Activated CD4-positive, alpha-beta memory T cell treated with anti-CD3 and anti-CD28 coated beads, Interleukin-2, amount 10 ng/mL, durations not matched to agents 7 days and 5 days (primary cell): ENCODE results near the gene RTN3. TPM values are rescaled to one million over a fixed set of nuclear protein-coding genes. Genes with fewer than 3 reads are reported as not detected.
A peak's percentile ranks its signal among the peaks of the same experiment; 100 is the strongest.
"Not testable (repeated sequence)": the region's sequence is repeated elsewhere in the genome, so short reads cannot be mapped to it uniquely, and the experiment has no call there.

Experiments used
- CTCF ChIA-PET: fragments of 350-600 bp; sonication (Branson Sonifier 250); formaldehyde crosslinking; loops from one replicate; lab custom pipeline; 2021; ENCODE audit warnings: antibody characterized with exemption, inconsistent platforms; lab: Charles Lee
- POLR2A ChIA-PET: fragments of 350-600 bp; sonication (Branson Sonifier 250); formaldehyde crosslinking; loops from one replicate; lab custom pipeline; 2021; ENCODE audit warnings: antibody characterized with exemption; lab: Charles Lee
- DNase-seq: peaks from one replicate; pipeline ENCODE4 v3.0.0-alpha.2; 2020
- H3K27ac Mint-ChIP-seq: one replicate; pipeline ENCODE4 v1.8.0; 2021; ENCODE audit warnings: mild to moderate bottlenecking, mixed read lengths
- H3K27me3 Mint-ChIP-seq: one replicate; pipeline ENCODE4 v1.8.0; 2021; ENCODE audit warnings: mixed read lengths
- H3K36me3 Mint-ChIP-seq: one replicate; pipeline ENCODE4 v1.8.0; 2021; ENCODE audit warnings: low read depth, mixed read lengths
- H3K4me1 Mint-ChIP-seq: one replicate; pipeline ENCODE4 v1.8.0; 2021; ENCODE audit warnings: mixed read lengths
- H3K4me3 Mint-ChIP-seq: one replicate; pipeline ENCODE4 v1.8.0; 2021; ENCODE audit warnings: mild to moderate bottlenecking, mixed read lengths
- H3K9me3 Mint-ChIP-seq: one replicate; pipeline ENCODE4 v1.8.0; 2021; ENCODE audit warnings: mixed read lengths
- total RNA-seq, 2 experiments: library from RNA; stranded (reverse); gene quantifications; one replicate each; pipeline ENCODE4 v1.2.3, GENCODE V29; 2021

The RTN3 gene
- total RNA-seq, 2 experiments from 2014 or later, result 68.2 to 75.6 TPM

- Mint-ChIP-seq H3K27ac (peak overlapping the region; percentile 2), H3K4me3 (peak overlapping the region; percentile 90), H3K36me3 (no peaks in the 10 kb centered on the region), H3K4me1 (peaks cover 13% of the 10 kb centered on the region), H3K9me3 (no peaks in the 10 kb centered on the region), H3K27me3 (peaks cover 26% of the 10 kb centered on the region)
- ChIA-PET CTCF (interaction anchor here (0.6 to 3.0 kb wide), 21 partner anchors 9 to 533 kb away, joined by 3 to 17 read pairs (median 3); partner anchors contain the start of genes ATL3 and RTN3), POLR2A (interaction anchor here (1.5 kb wide), 1 partner anchor 218 kb away, joined by 3 read pairs; the partner anchor contains the start of gene OTUB1)
- DNase-seq, result peak; percentile 54
Observed at GRCh38 chr11:63767565-63768236, 86.4 kb downstream of the RTN3 start.

DNA sequence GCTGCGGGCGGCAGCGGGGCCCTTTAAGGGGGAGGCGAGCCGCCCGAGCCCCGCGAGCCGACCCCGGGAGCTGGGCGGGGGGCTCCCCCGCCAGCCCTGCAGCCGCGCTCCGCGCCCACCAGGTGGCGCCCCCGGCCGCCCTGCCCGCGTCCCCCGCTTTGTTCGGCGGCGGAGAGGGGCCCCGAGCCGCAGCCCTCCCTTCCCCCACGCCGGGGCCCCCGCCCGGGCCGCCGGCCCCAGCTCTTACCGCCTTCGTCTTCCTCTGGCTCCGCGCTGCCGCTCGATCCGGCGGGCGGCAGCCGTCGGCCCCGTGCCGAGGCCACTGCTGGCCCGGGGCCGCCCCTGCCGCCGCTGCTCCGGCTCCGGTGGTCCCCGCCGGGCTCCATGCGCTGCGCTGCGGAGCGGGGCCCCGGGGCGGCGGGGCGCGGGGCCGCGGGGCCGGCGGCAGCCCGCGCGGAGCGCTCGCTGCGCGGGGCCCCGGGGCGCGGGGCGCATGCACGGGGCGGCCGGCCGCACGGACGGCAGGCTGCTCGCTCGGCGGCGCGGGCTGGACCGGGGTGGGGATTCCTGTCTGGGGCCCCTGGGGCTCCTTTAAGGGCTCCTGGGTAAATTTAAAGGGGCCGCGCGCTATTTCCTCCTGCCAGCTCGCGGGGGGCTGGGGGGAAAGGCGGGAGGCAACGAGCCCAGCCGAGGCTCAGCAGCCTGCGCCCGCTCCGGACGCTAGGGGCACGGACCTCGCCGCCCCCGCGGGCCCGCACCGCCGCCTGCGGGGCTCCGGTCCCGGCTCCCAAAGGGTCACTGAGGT lies 87.1 kb downstream of the RTN3 start, which contains the start of gene ZFTA:
Gene ZFTA (minus strand): TSS at position 539 of the 805 bp plus-strand sequence. CDS start 153 bp downstream, at position 386.
- H3K27me3 Mint-ChIP-seq, result peaks cover 31% of the 10 kb centered on the region
- peak; percentile 57 for DNase-seq
- H3K9me3 Mint-ChIP-seq, result no peaks in the 10 kb centered on the region
- H3K36me3 Mint-ChIP-seq, result no peaks in the 10 kb centered on the region
- H3K4me3 Mint-ChIP-seq, result peak within 1 kb of the TSS; percentile 90
- POLR2A ChIA-PET, result interaction anchor here (1.5 kb wide), 1 partner anchor 217 kb away, joined by 3 read pairs; the partner anchor contains the start of gene OTUB1
- H3K27ac Mint-ChIP-seq, result peak within 1 kb of the TSS; percentile 2
- H3K4me1 Mint-ChIP-seq, result peaks cover 13% of the 10 kb centered on the region
- CTCF ChIA-PET, result interaction anchor here (0.7 to 3.0 kb wide), 19 partner anchors 10 to 380 kb away, joined by 3 to 17 read pairs (median 3); partner anchors contain the start of gene RTN3

DNA sequence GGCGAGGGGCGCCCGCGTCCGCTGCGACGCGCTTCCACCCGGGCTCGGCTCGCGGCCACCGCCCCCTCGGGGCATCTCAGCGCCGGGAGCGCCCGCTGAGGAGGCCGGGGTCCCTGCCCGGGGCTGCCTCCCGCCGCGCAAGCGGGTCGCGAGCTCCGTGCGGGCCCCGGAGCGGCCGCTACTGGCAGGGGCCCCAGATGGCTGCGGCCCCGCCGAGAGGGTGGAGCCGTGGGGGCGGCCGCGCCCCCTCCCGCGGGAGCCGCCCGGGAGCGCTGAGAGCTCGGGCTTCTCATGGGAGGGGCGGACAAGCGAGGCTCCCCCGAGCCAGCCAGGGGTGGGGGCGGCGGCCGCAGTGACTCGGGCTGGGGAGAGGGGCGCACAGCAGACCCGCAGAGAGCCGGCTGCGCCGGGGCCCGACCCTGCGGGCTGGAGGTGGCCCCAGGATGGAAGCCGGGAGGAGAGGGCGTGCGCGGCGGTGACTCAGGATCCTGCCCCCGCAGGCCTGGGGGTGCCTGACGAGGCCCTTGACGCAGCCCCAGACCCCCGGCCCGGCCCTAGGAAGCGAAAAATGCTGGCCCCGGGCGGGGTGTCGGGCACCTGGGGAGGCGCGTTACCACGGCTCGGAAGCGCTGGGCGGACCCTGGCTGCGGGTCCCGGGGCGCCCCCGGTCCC lies 87.9 kb downstream of the RTN3 start:
- Mint-ChIP-seq H3K36me3 (no peaks in the 10 kb centered on the region), H3K27me3 (peaks cover 33% of the 10 kb centered on the region), H3K27ac (no peak overlapping the region), H3K4me3 (no peak overlapping the region), H3K9me3 (no peaks in the 10 kb centered on the region), H3K4me1 (peaks cover 13% of the 10 kb centered on the region)
- POLR2A ChIA-PET, result no interaction called here
- CTCF ChIA-PET, result interaction anchor here (1.4 to 3.0 kb wide), 5 partner anchors 10 to 177 kb away, joined by 3 to 17 read pairs (median 3); no protein-coding TSS in a partner anchor
- no peak for DNase-seq

- Mint-ChIP-seq H3K9me3 (no peaks in the 10 kb centered on the region), H3K4me3 (peak overlapping the region; percentile 54), H3K27ac (no peak overlapping the region), H3K4me1 (peaks cover 13% of the 10 kb centered on the region), H3K36me3 (no peaks in the 10 kb centered on the region), H3K27me3 (peaks cover 34% of the 10 kb centered on the region)
- POLR2A ChIA-PET, result no interaction called here
- CTCF ChIA-PET, result interaction anchor here (1.4 to 3.0 kb wide), 4 partner anchors 9 to 176 kb away, joined by 3 to 17 read pairs (median 6); no protein-coding TSS in a partner anchor
- DNase-seq, result no peak
Observed at GRCh38 chr11:63769714-63770455, 88.6 kb downstream of the RTN3 start.

DNA sequence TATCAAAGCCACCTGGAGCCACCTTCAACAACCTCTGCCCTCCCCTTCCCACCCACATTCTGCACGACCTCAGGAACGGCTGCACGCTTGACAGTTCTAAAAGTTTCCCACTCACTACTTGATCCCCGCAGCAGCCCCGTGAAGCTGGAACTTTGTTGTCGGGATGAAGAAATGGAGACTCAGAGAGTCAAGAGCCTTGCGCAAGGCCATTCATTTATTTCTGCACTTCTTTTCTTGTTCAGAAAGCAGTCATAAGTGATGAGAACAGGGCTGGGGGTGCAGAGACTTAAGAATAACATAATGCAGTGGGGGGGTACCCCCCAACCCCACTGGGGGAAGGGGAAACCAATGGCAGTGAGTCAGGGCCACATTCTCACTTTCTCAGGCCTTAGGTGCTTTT lies 89.5 kb downstream of the RTN3 start:
- ChIA-PET CTCF (no interaction called here), POLR2A (no interaction called here)
- Mint-ChIP-seq H3K27me3 (peaks cover 39% of the 10 kb centered on the region), H3K9me3 (no peaks in the 10 kb centered on the region), H3K36me3 (no peaks in the 10 kb centered on the region), H3K27ac (no peak overlapping the region), H3K4me3 (no peak overlapping the region), H3K4me1 (peaks cover 13% of the 10 kb centered on the region)
- DNase-seq, result no peak

GRCh38 chr11:63771741-63772318 lies 90.5 kb downstream of the RTN3 start:
- Mint-ChIP-seq H3K27me3 (peaks cover 39% of the 10 kb centered on the region), H3K4me1 (peaks cover 13% of the 10 kb centered on the region)
- POLR2A ChIA-PET, DNase-seq, H3K27ac Mint-ChIP-seq, H3K4me3 Mint-ChIP-seq, H3K9me3 Mint-ChIP-seq, CTCF ChIA-PET, H3K36me3 Mint-ChIP-seq: not testable (repeated sequence)

DNA sequence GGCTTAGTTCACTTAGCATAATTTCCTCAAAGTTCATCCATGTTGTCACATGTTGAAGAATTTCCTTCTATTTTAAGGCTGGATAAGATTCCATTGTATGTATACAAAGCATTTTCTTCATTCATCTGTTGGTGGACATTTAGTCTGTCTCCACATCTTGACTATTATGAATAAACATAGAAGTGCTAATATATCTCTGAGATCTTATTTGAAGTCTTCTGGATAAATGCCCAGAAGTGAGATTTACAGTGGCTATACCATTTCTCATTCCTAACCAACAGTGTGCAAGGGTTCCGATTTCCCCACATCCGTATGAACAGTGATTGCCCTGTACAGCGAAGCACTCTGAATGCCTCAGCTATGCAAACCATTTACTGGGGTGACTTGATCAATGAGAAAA lies 93.9 kb downstream of the RTN3 start:
- peaks cover 43% of the 10 kb centered on the region for H3K27me3 Mint-ChIP-seq
- H3K9me3 Mint-ChIP-seq, result no peaks in the 10 kb centered on the region
- no peak overlapping the region for H3K27ac Mint-ChIP-seq
- DNase-seq, result no peak
- ChIA-PET CTCF (no interaction called here), POLR2A (no interaction called here)
- H3K4me3 Mint-ChIP-seq, result no peak overlapping the region
- no peaks in the 10 kb centered on the region for H3K36me3 Mint-ChIP-seq
- H3K4me1 Mint-ChIP-seq, result peaks cover under 1% of the 10 kb centered on the region

- Mint-ChIP-seq H3K4me3 (no peak overlapping the region), H3K9me3 (no peaks in the 10 kb centered on the region), H3K27ac (no peak overlapping the region), H3K27me3 (peaks cover 21% of the 10 kb centered on the region), H3K4me1 (no peaks in the 10 kb centered on the region), H3K36me3 (no peaks in the 10 kb centered on the region)
- CTCF ChIA-PET, result interaction anchor here (1.5 kb wide), 1 partner anchor 11 kb away, joined by 9 read pairs; the partner anchor contains the start of gene ZFTA
- DNase-seq, result no peak
- POLR2A ChIA-PET, result no interaction called here
Observed at GRCh38 chr11:63779039-63779438, 97.7 kb downstream of the RTN3 start.

DNA sequence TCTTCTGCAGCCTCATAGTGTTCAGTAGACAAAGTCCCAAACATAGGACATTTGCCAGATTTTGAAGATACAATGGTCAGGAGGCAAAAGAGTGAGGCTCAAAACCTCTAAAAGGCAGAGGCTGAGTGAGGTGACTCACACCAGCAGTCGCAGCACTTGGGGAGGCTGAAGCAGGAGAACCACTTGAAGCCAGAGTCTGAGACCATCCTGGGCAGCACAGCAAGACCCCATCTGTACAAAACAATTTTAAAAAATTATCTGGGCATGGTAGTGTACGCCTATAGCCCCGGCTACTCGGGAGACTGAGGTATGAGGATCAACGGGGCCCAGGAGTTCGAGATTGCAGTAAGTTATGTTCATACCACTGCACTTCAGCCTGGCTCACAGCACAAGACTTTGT lies 101.4 kb downstream of the RTN3 start:
- no peaks in the 10 kb centered on the region for H3K9me3 Mint-ChIP-seq
- H3K4me3 Mint-ChIP-seq, result no peak overlapping the region
- CTCF ChIA-PET, result interaction anchor here (1.5 kb wide), 1 partner anchor 15 kb away, joined by 5 read pairs; the partner anchor contains the start of gene ZFTA
- H3K27me3 Mint-ChIP-seq, result peaks cover 23% of the 10 kb centered on the region
- H3K27ac Mint-ChIP-seq, result no peak overlapping the region
- H3K36me3 Mint-ChIP-seq, result no peaks in the 10 kb centered on the region
- DNase-seq, result no peak
- H3K4me1 Mint-ChIP-seq, result peaks cover 7% of the 10 kb centered on the region
- POLR2A ChIA-PET, result no interaction called here

- POLR2A ChIA-PET, result no interaction called here
- Mint-ChIP-seq H3K36me3 (no peaks in the 10 kb centered on the region), H3K27ac (no peak overlapping the region), H3K9me3 (no peaks in the 10 kb centered on the region), H3K27me3 (peaks cover 19% of the 10 kb centered on the region), H3K4me1 (peaks cover 7% of the 10 kb centered on the region), H3K4me3 (no peak overlapping the region)
- no peak for DNase-seq
- CTCF ChIA-PET, result interaction anchor here (1.5 kb wide), 1 partner anchor 16 kb away, joined by 5 read pairs; the partner anchor contains the start of gene ZFTA
Observed at GRCh38 chr11:63783925-63784592, 102.8 kb downstream of the RTN3 start.

- ChIA-PET CTCF (interaction anchor here (0.7 kb wide), 1 partner anchor 265 kb away, joined by 3 read pairs; no protein-coding TSS in a partner anchor), POLR2A (no interaction called here)
- no peaks in the 10 kb centered on the region for H3K36me3 Mint-ChIP-seq
- H3K9me3 Mint-ChIP-seq, result peaks cover 5% of the 10 kb centered on the region
- no peak overlapping the region for H3K27ac Mint-ChIP-seq
- peaks cover 15% of the 10 kb centered on the region for H3K27me3 Mint-ChIP-seq
- no peak overlapping the region for H3K4me3 Mint-ChIP-seq
- peaks cover 9% of the 10 kb centered on the region for H3K4me1 Mint-ChIP-seq
- no peak for DNase-seq
Observed at GRCh38 chr11:63785823-63786222, 104.5 kb downstream of the RTN3 start.
